Measurements from ENCODE around the gene IFIT2. TPM values are rescaled to one million over a fixed set of nuclear protein-coding genes. Genes with fewer than 3 reads are reported as not detected.
"Not testable (repeated sequence)": the region's sequence is repeated elsewhere in the genome, so short reads cannot be mapped to it uniquely, and the experiment has no call there.

IFIT2 gene
- total and polyA plus RNA-seq, 2 experiments from 2014 or later, result 7.0 to 9.5 TPM

DNA sequence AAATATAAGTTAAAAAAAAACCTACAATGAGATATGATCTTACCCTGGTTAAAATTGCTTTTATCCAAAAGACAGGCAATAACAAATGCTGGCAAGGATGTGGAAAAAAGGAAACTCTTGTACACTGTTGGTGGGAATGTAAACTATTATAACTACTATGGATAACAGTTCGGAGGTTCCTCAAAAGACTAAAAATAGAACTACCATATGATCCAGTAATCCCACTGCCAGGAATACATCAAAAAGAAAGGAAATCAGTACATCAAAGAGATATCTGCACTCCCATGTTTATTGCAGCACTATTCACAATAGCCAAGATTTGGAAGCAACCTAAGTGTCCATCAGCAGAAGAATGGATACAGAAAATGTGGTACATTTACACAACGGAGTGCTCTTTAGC lies 24.0 kb downstream of the IFIT2 start:
- H3K27ac ChIP-seq; H3K4me2 ChIP-seq (ENCODE audit: unreplicated experiment); H3K9me2 ChIP-seq (ENCODE audit: insufficient read depth); H3K9ac ChIP-seq; H2AFZ ChIP-seq; H3K9me3 ChIP-seq (ENCODE audit: low read depth); H3K27me3 ChIP-seq (replicated peaks; ENCODE audit: insufficient read depth); H3K4me3 ChIP-seq; in situ Hi-C loops (cut with MboI); H3K36me3 ChIP-seq (ENCODE audit: low read depth); H4K20me1 ChIP-seq (ENCODE audit: insufficient read depth); DNase-seq: not testable (repeated sequence)
- peaks cover 19% of the 10 kb centered on the region for H3K79me2 ChIP-seq (ENCODE audit: insufficient read depth)
- peaks cover 23% of the 10 kb centered on the region for H3K4me1 ChIP-seq (ENCODE audit: insufficient read depth)
- 37 to 38% methylated on average over 2 of the region's 2 CpGs for WGBS, 2 experiments (ENCODE audit: low coverage in 1 of 2, low lambda C conversion rate in 2 of 2, missing lambda C conversion rate in 2 of 2)
- H3F3A ChIP-seq (ENCODE audit: insufficient read depth), result peaks cover 32% of the 10 kb centered on the region

DNA sequence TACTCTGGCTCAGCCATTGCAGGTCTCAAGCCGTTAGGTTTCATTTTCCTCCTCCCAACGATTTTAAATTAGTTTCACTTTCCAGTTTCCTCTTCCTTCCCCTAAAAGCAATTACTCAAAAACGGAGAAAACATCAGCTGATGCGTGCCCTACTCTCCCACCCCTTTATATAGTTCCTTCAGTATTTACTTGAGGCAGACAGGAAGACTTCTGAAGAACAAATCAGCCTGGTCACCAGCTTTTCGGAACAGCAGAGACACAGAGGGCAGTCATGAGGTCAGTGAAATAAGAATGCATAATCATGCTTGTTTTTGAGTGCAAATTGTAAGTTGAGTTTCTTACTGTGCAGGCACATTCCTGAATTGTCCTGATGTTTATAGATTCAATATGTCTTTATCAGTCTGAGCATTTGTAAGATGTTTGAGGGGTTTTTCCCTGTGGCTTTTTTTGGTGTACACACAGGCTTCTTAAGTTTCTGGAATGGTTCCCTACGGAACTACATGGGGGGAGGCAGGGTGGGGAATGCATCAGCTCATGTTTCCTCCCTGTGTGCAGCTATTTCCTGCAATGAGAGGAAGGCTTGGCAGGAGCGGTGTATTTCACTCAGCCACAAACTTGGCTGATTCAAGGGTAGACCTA lies 26.1 kb downstream of the IFIT2 start, which contains the start of gene IFIT3:
Gene IFIT3 (plus strand): TSS at position 195 of the 639 bp plus-strand sequence. CDS start 77 bp downstream, at position 272.
- H3K9me2 ChIP-seq (ENCODE audit: insufficient read depth), result no peaks in the 10 kb centered on the region
- 1 to 2% methylated on average over 7 of the region's 7 CpGs for WGBS, 2 experiments (ENCODE audit: low coverage in 1 of 2, low lambda C conversion rate in 2 of 2, missing lambda C conversion rate in 2 of 2)
- H2AFZ ChIP-seq, result peak within 1 kb of the TSS; percentile 82
- no peaks in the 10 kb centered on the region for H3K36me3 ChIP-seq (ENCODE audit: low read depth)
- DNase-seq, result peak; percentile 92
- H3K79me2 ChIP-seq (ENCODE audit: insufficient read depth), result peaks cover 34% of the 10 kb centered on the region
- peak within 1 kb of the TSS; percentile 81 for H3K4me2 ChIP-seq (ENCODE audit: unreplicated experiment)
- H3K4me1 ChIP-seq (ENCODE audit: insufficient read depth), result peaks cover 33% of the 10 kb centered on the region
- no peak for TF ChIP-seq EZH2 (IDR thresholded peaks at IDR 0.05; ENCODE audit: insufficient read depth, poor library complexity, severe bottlenecking)
- no peak for TF ChIP-seq EZH2phosphoT487 (IDR thresholded peaks at IDR 0.05; ENCODE audit: insufficient read depth, low read depth)
- peak within 1 kb of the TSS; percentile 77 for H3K4me3 ChIP-seq
- in situ Hi-C loops (cut with MboI), result no loop called here
- H3K27ac ChIP-seq, result peak within 1 kb of the TSS; percentile 96
- peaks cover 42% of the 10 kb centered on the region for H3F3A ChIP-seq (ENCODE audit: insufficient read depth)
- peak within 1 kb of the TSS; percentile 88 for H3K9ac ChIP-seq
- no peaks in the 10 kb centered on the region for H4K20me1 ChIP-seq (ENCODE audit: insufficient read depth)
- no peaks in the 10 kb centered on the region for H3K9me3 ChIP-seq (ENCODE audit: low read depth)
- no peaks in the 10 kb centered on the region for H3K27me3 ChIP-seq (replicated peaks; ENCODE audit: insufficient read depth)

DNA sequence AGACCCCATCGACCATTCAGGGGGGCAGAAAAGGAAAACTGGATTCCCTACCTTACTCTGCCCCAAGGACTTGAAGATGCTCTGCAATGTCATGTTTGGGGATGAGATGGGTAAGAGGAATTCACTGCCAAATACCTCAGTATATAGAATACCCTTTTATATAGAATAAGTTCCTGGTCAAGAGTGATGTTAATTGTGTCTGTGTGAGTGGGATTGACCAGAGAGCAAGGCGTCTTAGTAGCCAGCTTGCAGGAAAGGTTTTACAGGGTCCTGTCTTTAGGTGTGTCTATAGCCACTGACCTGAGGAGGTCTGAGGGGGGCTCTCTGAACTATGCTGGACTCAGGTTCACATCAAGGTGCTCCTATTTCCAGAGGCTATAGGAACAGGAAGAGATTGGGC lies 27.3 kb downstream of the IFIT2 start:
- Histone ChIP-seq H2AFZ (no peak overlapping the region), H3K4me2 (ENCODE audit: unreplicated experiment) (peak overlapping the region; percentile 81), H3K9ac (no peak overlapping the region; the same call in 1 of the 2 replicates), H3F3A (ENCODE audit: insufficient read depth) (peaks cover 49% of the 10 kb centered on the region), H3K4me3 (peak overlapping the region; percentile 77), H4K20me1 (ENCODE audit: insufficient read depth) (no peaks in the 10 kb centered on the region), H3K27me3 (replicated peaks; ENCODE audit: insufficient read depth) (no peaks in the 10 kb centered on the region), H3K79me2 (ENCODE audit: insufficient read depth) (peaks cover 46% of the 10 kb centered on the region), H3K9me2 (ENCODE audit: insufficient read depth) (no peaks in the 10 kb centered on the region), H3K9me3 (ENCODE audit: low read depth) (no peaks in the 10 kb centered on the region), H3K36me3 (ENCODE audit: low read depth) (no peaks in the 10 kb centered on the region), H3K4me1 (ENCODE audit: insufficient read depth) (peaks cover 45% of the 10 kb centered on the region), H3K27ac (no peak overlapping the region)
- 100% methylated on average over 2 of the region's 2 CpGs for WGBS, 2 experiments (ENCODE audit: low coverage in 1 of 2, low lambda C conversion rate in 2 of 2, missing lambda C conversion rate in 2 of 2)
- no peak for TF ChIP-seq EZH2 (IDR thresholded peaks at IDR 0.05; ENCODE audit: insufficient read depth, poor library complexity, severe bottlenecking)
- in situ Hi-C loops (cut with MboI), result no loop called here
- DNase-seq, result no peak

DNA sequence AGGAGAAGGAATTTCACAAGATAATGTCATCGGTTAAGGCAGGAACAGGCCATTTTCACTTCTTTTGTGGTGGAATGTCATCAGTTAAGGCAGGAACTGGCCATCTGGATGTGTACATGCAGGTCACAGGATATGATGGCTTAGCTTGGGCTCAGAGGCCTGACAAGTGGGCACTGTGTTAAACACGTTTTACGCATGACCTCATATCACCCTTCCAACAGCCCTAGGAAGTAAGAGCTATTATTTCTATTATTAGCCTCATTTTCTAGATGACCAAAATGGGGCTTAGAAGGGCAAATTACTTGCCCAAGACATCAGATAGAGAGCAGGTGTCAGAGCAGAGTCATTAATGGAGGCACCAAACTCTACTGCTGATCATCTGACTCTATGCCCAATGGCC lies 28.2 kb downstream of the IFIT2 start:
- H2AFZ ChIP-seq; H3K9me2 ChIP-seq (ENCODE audit: insufficient read depth); H3K36me3 ChIP-seq (ENCODE audit: low read depth); H3K9me3 ChIP-seq (ENCODE audit: low read depth); H4K20me1 ChIP-seq (ENCODE audit: insufficient read depth); H3K9ac ChIP-seq; H3K4me2 ChIP-seq (ENCODE audit: unreplicated experiment); DNase-seq; H3K4me3 ChIP-seq; H3K27me3 ChIP-seq (replicated peaks; ENCODE audit: insufficient read depth); H3K27ac ChIP-seq; in situ Hi-C loops (cut with MboI): not testable (repeated sequence)
- 83 to 87% methylated on average over 3 of the region's 3 CpGs for WGBS, 2 experiments (ENCODE audit: low coverage in 1 of 2, low lambda C conversion rate in 2 of 2, missing lambda C conversion rate in 2 of 2)
- Histone ChIP-seq H3F3A (ENCODE audit: insufficient read depth) (peaks cover 49% of the 10 kb centered on the region), H3K4me1 (ENCODE audit: insufficient read depth) (peaks cover 45% of the 10 kb centered on the region), H3K79me2 (ENCODE audit: insufficient read depth) (peaks cover 51% of the 10 kb centered on the region)
